Measurements from ENCODE around the gene WDTC1. TPM values are rescaled to one million over a fixed set of nuclear protein-coding genes. Genes with fewer than 3 reads are reported as not detected.

Gene WDTC1
- total RNA-seq, 1 experiment from 2014 or later: 26.6 TPM

DNA sequence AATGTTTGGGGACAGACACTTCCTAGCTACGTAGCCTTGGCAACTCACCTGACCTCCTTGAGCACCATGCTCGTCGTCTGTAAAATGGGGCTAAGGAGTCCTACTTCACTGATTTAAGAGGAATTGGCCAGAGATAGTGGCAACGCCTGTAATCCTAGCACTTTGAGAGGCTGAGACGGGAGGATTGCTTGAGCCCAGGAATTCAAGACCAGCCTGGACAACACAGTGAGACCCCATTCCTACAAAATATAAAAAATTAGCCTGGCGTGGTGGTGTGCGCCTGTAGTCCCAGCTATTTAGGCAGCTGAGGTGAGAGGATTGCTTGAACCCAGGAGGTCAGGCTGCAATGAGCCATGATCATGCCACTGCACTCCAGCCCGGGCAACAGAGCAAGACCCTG lies 111.9 kb downstream of the WDTC1 start (continued):
- TF ChIP-seq, protein P1, sequence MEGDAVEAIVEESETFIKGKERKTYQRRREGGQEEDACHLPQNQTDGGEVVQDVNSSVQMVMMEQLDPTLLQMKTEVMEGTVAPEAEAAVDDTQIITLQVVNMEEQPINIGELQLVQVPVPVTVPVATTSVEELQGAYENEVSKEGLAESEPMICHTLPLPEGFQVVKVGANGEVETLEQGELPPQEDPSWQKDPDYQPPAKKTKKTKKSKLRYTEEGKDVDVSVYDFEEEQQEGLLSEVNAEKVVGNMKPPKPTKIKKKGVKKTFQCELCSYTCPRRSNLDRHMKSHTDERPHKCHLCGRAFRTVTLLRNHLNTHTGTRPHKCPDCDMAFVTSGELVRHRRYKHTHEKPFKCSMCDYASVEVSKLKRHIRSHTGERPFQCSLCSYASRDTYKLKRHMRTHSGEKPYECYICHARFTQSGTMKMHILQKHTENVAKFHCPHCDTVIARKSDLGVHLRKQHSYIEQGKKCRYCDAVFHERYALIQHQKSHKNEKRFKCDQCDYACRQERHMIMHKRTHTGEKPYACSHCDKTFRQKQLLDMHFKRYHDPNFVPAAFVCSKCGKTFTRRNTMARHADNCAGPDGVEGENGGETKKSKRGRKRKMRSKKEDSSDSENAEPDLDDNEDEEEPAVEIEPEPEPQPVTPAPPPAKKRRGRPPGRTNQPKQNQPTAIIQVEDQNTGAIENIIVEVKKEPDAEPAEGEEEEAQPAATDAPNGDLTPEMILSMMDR (IDR thresholded peaks at IDR 0.05 in 2 of 3, conservative IDR thresholded peaks at IDR 0.05 in 1 of 3; ENCODE audit: borderline replicate concordance in 1 of 3, insufficient read depth in 1 of 3, low read depth in 2 of 3, low read length in 2 of 3): no peak
- TF ChIP-seq SIN3A (IDR thresholded peaks at IDR 0.05; ENCODE audit: low read depth): no peak
- no peak for TF ChIP-seq CBX3 (IDR thresholded peaks at IDR 0.05; ENCODE audit: low read depth)
- TF ChIP-seq POLR2AphosphoS5 (IDR thresholded peaks at IDR 0.05; ENCODE audit: low read depth, low read length): no peak
- TF ChIP-seq, protein P2, sequence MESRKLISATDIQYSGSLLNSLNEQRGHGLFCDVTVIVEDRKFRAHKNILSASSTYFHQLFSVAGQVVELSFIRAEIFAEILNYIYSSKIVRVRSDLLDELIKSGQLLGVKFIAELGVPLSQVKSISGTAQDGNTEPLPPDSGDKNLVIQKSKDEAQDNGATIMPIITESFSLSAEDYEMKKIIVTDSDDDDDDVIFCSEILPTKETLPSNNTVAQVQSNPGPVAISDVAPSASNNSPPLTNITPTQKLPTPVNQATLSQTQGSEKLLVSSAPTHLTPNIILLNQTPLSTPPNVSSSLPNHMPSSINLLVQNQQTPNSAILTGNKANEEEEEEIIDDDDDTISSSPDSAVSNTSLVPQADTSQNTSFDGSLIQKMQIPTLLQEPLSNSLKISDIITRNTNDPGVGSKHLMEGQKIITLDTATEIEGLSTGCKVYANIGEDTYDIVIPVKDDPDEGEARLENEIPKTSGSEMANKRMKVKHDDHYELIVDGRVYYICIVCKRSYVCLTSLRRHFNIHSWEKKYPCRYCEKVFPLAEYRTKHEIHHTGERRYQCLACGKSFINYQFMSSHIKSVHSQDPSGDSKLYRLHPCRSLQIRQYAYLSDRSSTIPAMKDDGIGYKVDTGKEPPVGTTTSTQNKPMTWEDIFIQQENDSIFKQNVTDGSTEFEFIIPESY (IDR thresholded peaks at IDR 0.05; ENCODE audit: extremely low read depth, insufficient replicate concordance, low read length): no peak

DNA sequence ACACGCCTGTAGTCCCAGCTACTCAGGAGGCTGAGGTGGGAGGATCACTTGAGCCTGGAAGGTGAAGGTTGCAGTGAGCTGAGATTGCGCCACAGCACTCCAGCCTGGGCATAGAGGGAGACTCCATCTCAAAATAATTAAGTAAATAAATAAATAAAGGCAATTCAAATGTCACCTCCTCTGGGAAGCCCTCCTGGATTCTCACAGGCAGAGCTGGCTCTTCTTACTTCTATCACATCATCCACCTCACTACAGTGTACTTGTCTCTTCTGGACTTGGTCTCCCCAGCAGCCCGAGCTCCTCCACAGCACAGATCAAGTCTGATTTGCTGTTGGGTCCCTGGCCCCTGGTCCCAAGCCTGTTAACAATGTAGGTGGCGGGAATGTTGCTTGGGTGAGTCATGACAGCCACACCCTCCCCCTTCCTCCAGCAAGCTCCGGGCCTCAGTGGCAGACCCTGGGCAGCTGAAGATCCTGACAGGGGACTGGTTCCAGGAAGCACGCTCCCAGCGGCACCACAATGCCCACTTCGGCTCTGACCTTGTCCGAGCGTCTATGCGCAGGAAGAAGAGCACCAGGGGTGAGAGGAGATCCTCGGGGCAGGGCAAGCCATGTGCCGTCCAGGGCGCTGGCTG lies 112.7 kb downstream of the WDTC1 start:
- ChIA-PET CTCF (interaction anchor here (1.4 kb wide), 1 partner anchor 41 kb away, joined by 3 read pairs; no protein-coding TSS in a partner anchor), POLR2A (interaction anchor here (0.9 to 1.2 kb wide), 2 partner anchors 19 to 20 kb away, joined by 3 read pairs; partner anchors contain the start of gene MAP3K6), RAD21 (ENCODE audit: low non-redundant PET in 1 of 2, low total read pairs in 2 of 2, uncharacterized antibody in 2 of 2, unreplicated experiment in 2 of 2) (no interaction called here)
- Histone ChIP-seq H3K4me3 (replicated peaks in 1 of 2; ENCODE audit: low read depth in 1 of 2, low read length in 2 of 2) (peak overlapping the region in 1 of 2 experiments; percentile 49; a peak in 2 of 4 replicates), H3K36me3 (ENCODE audit: control insufficient read depth in 1 of 2, insufficient read depth in 2 of 2, low read length in 2 of 2) (no peaks in the 10 kb centered on the region), H3K9me3 (ENCODE audit: control insufficient read depth in 1 of 2, insufficient read depth in 1 of 2, low read depth in 1 of 2, low read length in 2 of 2) (no peaks in the 10 kb centered on the region), H3K4me1 (ENCODE audit: control insufficient read depth in 1 of 2, insufficient read depth in 2 of 2, low read length in 2 of 2) (peaks cover 32 to 61% of the 10 kb centered on the region in 2 experiments), H3K27ac (ENCODE audit: low read depth, low read length) (peak overlapping the region; percentile 40), H3K9ac (ENCODE audit: low read length) (peak overlapping the region; percentile 58), H3K9me2 (ENCODE audit: insufficient read depth) (no peaks in the 10 kb centered on the region), H4K20me1 (ENCODE audit: insufficient read depth) (no peaks in the 10 kb centered on the region), H2AFZ (ENCODE audit: low read depth, low read length, poor library complexity, severe bottlenecking) (no peak overlapping the region), H3K79me2 (ENCODE audit: insufficient read depth, low read length) (peaks cover 19% of the 10 kb centered on the region; the same call in 1 of the 2 replicates), H3K4me2 (ENCODE audit: low read length) (peak overlapping the region; percentile 82), H3K27me3 (ENCODE audit: insufficient read depth, low read length) (no peaks in the 10 kb centered on the region)
- intact Hi-C loops (cut with micrococcal nuclease): no loop called here
- DNase-seq (ENCODE audit: low read depth, low spot score) (no peak), ATAC-seq (peak; percentile 23)
- BruUV-seq (replicated peaks): no TSS peak
- TF ChIP-seq, protein P3, sequence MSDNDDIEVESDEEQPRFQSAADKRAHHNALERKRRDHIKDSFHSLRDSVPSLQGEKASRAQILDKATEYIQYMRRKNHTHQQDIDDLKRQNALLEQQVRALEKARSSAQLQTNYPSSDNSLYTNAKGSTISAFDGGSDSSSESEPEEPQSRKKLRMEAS (IDR thresholded peaks at IDR 0.05): no peak
- TF ChIP-seq FOSL1 (IDR thresholded peaks at IDR 0.05; ENCODE audit: low read depth): no peak
- no peak for TF ChIP-seq EGR1 (IDR thresholded peaks at IDR 0.05; ENCODE audit: low read depth)
- no peak for TF ChIP-seq CEBPB (IDR thresholded peaks at IDR 0.05; ENCODE audit: low read depth)
- TF ChIP-seq EZH2phosphoT487 (IDR thresholded peaks at IDR 0.05; ENCODE audit: borderline replicate concordance): no peak
- no peak for TF ChIP-seq SP1 (IDR thresholded peaks at IDR 0.05; ENCODE audit: low read depth)
- TF ChIP-seq RAD21 (IDR thresholded peaks at IDR 0.05; ENCODE audit: low read depth): no peak
- TF ChIP-seq, protein P4, sequence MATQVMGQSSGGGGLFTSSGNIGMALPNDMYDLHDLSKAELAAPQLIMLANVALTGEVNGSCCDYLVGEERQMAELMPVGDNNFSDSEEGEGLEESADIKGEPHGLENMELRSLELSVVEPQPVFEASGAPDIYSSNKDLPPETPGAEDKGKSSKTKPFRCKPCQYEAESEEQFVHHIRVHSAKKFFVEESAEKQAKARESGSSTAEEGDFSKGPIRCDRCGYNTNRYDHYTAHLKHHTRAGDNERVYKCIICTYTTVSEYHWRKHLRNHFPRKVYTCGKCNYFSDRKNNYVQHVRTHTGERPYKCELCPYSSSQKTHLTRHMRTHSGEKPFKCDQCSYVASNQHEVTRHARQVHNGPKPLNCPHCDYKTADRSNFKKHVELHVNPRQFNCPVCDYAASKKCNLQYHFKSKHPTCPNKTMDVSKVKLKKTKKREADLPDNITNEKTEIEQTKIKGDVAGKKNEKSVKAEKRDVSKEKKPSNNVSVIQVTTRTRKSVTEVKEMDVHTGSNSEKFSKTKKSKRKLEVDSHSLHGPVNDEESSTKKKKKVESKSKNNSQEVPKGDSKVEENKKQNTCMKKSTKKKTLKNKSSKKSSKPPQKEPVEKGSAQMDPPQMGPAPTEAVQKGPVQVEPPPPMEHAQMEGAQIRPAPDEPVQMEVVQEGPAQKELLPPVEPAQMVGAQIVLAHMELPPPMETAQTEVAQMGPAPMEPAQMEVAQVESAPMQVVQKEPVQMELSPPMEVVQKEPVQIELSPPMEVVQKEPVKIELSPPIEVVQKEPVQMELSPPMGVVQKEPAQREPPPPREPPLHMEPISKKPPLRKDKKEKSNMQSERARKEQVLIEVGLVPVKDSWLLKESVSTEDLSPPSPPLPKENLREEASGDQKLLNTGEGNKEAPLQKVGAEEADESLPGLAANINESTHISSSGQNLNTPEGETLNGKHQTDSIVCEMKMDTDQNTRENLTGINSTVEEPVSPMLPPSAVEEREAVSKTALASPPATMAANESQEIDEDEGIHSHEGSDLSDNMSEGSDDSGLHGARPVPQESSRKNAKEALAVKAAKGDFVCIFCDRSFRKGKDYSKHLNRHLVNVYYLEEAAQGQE (IDR thresholded peaks at IDR 0.05; ENCODE audit: low read depth): no peak
- no peak for TF ChIP-seq SIN3A (IDR thresholded peaks at IDR 0.05; ENCODE audit: low read depth)
- TF ChIP-seq POLR2AphosphoS5 (IDR thresholded peaks at IDR 0.05; ENCODE audit: low read depth, low read length): no peak
- no peak for TF ChIP-seq ELF1 (IDR thresholded peaks at IDR 0.05; ENCODE audit: borderline replicate concordance, low read depth)

All from HCT116 (cell line).